ENCODE results near the gene ARSI.
"Not testable (repeated sequence)": the region's sequence is repeated elsewhere in the genome, so short reads cannot be mapped to it uniquely, and the experiment has no call there.

ARSI gene

DNA sequence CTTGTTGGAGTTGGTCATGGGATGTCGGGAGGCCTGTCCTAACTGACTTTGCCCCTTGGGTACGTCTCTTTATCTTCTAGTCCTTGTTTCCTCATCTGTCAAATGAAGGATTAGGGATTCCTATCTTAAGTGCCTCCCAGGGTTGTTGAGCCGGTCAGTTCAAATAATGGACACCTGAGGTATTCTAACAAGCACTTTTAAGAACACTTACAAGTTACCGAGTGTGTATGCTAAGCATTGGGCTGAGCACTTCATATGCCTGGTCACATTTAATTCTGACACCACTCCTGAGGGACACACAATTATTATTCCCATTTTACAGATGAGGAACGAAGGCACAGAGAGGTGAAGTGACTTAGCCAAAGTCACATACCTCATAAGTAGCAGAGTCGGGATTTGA lies 50.2 kb downstream of the ARSI start:
- FAIRE-seq (no peak), DNase-seq (ENCODE audit: extremely low spot score, insufficient read length, low read depth) (no peak)

DNA sequence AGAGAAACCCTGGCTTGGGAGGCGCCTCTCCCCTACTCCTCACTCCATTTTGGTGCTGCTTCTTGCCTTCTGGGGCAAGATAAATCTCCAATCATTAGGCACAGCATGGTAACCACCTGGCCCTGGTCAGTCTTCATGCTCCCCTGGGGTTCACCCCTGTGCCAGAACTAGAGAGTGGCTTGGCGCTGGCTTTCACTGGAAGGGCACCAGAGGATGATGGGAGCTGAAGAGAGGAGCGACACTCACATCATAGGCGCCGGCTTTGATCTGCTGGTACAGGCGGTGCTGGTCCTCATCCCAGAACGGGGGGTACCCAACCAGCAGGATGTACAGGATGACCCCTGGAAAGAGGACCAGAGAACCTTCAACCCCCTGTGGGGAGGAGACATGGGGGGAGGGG lies 51.2 kb downstream of the ARSI start:
- FAIRE-seq = no peak
- no peak for DNase-seq (ENCODE audit: extremely low spot score, insufficient read length, low read depth)

DNA sequence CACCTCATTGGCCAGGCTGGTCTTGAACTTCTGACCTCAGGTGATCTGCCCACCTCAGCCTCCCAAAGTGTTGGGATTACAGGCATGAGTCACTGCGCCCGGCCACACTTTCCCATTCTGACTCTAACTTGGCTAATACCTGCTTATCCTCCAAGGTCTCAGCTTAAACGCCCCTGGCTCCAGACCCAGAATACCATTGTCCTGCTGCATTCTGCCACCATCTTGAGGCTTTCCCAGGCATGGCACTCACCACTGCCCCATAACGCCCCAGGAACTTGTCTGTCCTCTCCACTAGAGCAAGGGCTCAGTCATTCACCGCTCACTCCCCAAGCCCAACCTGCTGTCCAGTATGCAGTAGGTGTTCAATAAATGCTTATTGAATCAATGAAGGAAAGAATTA lies 53.0 kb downstream of the ARSI start:
- no peak for FAIRE-seq

DNA sequence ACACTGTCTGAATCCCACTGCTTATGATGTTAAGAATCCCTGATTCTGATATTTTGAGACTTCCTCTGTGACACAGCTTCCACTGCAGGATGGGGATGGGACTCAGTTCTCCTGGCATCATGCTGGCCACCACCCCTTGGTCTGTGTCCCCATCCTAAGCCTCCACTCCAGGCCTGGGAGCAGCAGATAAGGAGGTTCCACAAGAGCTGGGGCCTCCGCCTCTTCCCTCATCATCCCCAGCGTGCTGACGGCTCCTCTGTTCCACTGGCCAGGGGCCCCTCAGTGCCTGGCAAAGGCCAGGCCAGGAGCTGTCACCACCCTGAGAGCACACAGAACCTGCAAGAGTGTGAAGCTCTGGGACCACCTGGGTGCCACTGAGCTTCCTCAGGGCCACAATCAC lies 53.8 kb downstream of the ARSI start:
- no peak for DNase-seq (ENCODE audit: extremely low spot score, insufficient read length, low read depth)
- no peak for FAIRE-seq

More for the DNA sequence above, 53.0 kb downstream of the ARSI start:
- no peak for DNase-seq (ENCODE audit: extremely low spot score, insufficient read length, low read depth)

DNA sequence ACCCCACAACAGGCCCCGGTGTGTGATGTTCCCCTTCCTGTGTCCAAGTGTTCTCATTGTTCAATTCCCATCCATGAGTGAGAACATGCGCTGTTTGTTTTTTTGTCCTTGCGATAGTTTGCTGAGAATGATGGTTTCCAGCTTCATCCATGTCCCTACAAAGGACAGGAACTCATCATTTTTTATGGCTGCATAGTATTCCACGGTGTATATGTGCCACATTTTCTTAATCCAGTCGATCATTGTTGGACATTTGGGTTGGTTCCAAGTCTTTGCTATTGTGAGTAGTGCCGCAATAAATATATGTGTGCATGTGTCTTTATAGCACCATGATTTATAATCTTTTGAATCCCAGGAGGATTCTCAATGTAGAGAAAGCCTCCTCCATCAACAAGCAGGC lies 54.2 kb downstream of the ARSI start:
- not testable (repeated sequence) for FAIRE-seq; DNase-seq (ENCODE audit: extremely low spot score, insufficient read length, low read depth)

DNA sequence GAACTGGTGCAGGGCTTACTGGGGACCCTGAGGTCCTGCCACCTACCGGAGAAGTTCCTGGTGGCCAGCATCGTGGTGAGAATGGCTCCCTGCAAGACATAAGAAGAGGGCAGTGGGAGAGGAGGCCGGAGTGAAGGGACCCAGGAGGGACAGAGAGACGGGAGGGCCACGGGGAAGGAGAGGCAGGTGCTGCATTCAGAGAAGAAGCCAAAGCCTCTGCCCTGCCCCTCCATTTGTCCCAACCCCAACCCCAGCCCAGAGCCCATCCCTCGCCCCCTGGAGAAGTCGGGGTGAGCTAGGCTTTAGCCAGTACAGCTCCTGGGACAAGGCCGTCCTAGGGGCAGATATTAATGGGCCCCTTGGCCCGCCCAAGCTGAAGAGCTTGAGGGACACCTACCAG lies 55.0 kb downstream of the ARSI start:
- DNase-seq (ENCODE audit: extremely low spot score, insufficient read length, low read depth) (no peak), FAIRE-seq (no peak)

DNA sequence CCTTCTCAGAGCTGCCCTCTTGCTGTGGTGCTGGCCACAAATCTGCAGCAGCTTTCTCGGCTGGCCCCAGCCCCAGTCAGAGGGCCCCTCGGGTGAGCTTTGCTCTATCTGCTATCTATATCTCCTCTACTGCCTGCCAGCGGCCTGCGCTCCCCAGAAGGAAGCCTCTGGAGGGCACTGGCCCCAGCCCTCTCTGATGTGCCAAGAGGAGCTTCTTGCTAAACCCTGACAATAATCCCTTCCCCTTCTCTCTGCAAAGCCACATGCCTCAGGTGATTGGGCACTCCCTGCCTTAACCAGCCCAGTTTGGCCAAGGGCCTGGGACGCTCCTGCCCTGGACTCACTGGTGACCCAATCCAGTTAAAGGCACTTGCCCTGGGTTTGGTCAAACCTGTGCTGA lies 55.9 kb downstream of the ARSI start:
- DNase-seq (ENCODE audit: extremely low spot score, insufficient read length, low read depth) = no peak
- FAIRE-seq = no peak

DNA sequence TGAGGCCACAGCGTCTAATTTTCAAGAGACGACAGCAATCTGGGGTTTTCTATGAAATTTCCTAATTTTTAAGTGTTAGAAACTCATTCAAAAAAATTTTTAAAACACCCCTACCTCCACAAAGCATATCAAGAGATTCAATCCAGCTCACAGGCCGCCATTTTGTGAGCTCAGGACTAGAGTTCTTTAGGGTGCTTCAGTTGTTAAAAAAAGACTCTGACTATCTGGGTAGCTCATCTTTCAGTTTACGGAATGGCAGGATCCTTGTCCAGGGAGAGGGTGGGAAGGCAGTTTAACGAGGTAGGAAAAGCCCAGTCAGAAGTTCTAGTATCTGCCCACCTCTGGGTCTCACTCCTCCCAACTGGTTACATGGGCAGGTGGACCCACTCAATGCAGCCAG lies 56.3 kb downstream of the ARSI start:
- no peak for FAIRE-seq

More for the DNA sequence above, 56.3 kb downstream of the ARSI start:
- DNase-seq (ENCODE audit: extremely low spot score, insufficient read length, low read depth) = no peak
